Hematopoietic multipotent progenitor cell (in vitro differentiated cells): ENCODE results near the gene ECHS1. TPM values are rescaled to one million over a fixed set of nuclear protein-coding genes. Genes with fewer than 3 reads are reported as not detected.
"Not testable (repeated sequence)": the region's sequence is repeated elsewhere in the genome, so short reads cannot be mapped to it uniquely, and the experiment has no call there.

ENCODE experiments used
- DNase-seq, 3 donors: peaks; one replicate each; pipeline ENCODE4 v3.0.0-alpha.2; 2011 to 2015; ENCODE audit warnings: low read depth in 2 of 3, low spot score in 2 of 3
- total RNA-seq: library from RNA; depleted of rRNA; stranded (reverse); fragments of >200 nt; gene quantifications from one replicate; pipeline ENCODE4 v1.2.3, GENCODE V29; 2012

ECHS1 gene
- total RNA-seq, 1 donor = 30.7 TPM

DNA sequence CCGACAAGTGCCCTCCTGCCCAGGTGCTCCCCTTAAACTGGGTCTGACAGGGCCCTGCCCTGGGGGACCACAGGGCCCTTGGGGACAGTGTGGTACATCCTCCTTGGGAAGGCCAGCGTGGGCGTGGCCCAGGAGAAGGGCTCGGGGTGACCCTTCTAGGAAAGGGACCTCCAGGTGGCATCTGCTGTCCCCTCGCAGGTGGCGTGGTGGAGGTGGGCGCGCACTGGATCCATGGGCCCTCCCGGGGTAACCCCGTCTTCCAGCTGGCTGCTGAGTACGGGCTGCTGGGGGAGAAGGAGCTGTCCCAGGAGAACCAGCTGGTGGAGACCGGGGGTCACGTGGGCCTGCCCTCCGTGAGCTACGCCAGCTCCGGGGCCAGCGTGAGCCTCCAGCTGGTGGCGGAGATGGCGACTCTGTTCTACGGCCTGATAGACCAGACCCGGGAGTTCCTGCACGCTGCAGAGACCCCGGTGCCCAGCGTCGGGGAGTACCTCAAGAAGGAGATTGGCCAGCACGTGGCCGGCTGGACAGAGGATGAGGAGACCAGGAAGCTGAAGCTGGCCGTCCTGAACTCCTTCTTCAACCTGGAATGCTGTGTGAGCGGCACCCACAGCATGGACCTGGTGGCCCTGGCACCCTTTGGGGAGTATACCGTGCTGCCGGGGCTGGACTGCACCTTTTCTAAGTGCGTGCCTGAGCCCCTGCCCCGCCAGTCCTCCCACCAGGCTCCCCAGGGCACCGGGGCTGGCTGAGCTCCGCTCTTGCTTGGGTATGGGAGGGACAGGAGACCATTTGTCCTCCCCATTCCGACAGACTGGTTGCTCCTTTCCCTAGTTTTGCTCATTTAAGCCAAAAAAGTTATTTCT, 6.9 kb upstream of the ECHS1 start:
- no peak for DNase-seq

- DNase-seq = peak; percentile 42 to 57 (median 54)
These were observed 6.1 kb upstream of the ECHS1 start, which contains the start of gene PAOX for GRCh38 chr10:133379152-133379800. TSS of gene PAOX (plus strand) at chr10:133379262. CDS start at chr10:133379317, 55 bp downstream.

- DNase-seq = peak in 2 of 3 donors; percentile 48 to 52
These were observed 5.3 kb upstream of the ECHS1 start for GRCh38 chr10:133378251-133379096.

DNA sequence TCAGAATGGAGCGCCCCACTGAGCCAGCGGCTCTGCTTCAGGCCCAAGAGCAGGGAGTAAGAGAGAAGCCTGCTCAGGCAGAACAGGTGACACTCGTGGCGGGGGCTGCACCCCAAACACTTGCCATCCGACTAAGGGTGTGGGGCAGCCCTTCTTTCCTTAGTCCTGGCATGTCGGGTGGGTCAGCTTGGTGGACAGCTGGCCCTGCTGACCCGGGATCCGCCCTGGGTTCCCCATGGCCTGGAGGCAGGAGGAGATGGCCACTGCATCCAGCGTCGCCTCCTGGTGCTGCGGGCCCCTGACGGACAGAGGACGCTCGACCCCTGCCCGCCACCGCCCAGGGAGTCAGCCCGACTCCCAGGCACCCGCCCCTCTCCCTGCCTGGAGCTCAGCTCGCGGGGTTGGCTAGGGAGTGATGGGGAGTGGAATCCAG, 4.7 kb upstream of the ECHS1 start:
- DNase-seq = no peak

DNA sequence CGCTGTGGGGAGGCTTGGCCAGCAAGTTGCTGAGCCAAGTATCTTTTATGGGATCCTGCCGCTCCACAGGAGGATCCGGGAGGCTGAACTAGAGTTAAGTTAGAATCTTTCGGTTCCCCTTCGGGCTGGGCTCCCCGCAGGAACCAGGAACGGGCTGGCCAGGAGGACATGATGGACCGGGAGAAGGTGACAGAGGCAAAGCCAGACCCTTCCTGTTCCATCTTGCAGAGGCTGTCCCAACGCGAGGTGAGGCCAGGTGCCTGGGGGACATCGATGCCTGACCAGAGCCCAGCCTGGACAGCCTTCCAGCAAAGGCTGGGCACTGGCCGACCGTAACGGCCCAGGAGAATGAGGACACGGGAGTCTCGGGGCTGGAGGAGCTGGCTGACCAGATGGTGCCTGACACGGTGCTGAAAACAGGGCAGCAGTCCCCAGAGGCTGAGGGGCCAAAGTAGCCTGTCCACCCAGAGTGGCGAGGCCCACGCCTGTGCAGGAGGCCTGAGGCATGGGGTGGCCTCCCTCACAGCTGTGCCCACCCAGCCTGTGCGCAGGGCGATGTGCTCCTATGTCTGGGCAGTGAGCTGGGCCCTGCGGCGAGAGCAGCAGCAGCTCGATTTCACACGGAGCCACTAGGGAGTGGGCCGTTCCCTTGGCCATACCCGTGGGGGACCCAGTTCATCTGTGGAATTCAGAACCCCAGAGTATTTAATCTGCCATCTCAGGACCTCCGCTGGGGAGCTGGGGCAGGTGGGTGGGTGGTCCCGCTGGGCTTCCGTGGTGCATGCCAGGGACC, 4.1 kb upstream of the ECHS1 start:
- DNase-seq = no peak

DNA sequence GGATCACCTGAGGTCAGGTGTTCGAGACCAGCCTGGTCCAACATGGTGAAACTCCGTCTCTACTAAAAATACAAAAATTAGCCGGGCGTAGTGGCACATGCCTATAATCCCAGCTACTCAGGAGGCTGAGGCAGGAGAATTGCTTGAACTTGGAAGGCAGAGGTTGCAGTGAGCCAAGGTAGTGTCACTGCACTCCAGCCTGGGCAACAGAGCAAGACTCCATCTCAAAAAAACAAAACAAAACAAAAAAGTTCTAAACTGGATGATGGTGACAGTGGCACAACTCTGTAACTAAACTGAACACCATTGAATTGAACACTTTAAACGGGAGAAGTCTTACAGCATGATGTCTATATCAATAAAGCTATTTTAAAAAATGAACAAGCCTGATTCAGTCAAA, 3.0 kb upstream of the ECHS1 start:
- DNase-seq = not testable (repeated sequence)

DNA sequence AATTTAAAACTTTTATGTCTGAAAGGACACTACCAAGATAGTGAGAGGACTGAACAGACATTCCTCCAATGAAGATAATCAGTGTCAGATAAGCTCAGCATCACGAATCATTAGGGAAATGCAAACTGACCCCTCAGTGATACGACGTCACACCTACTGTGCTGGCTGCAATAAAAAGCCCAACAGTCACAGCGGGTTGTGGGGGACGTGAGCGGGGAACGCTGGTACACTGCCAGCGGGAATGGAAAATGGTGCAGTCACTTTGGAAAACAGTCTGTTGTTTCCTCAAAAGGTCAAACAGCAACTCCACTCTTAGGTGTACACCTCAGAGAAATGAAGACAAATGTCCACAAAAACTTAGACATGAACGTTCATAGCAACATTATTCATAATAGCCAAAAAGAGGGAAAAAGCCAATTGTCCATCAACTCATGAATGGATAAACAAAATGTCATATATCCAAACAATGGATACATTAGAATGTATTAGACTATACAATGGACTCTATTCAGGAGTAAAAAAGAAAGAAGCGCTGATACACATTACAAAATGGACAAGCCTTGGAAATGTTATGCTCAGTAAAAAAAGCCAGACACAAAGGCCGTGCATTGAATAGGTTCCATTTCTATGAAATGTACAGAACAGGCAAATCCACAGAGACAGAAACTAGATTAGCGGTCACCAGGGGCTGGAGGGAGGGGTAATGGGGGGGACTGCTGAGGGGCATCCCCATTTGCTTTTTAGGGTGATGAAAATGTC, 2.4 kb upstream of the ECHS1 start:
- DNase-seq = no peak

DNA sequence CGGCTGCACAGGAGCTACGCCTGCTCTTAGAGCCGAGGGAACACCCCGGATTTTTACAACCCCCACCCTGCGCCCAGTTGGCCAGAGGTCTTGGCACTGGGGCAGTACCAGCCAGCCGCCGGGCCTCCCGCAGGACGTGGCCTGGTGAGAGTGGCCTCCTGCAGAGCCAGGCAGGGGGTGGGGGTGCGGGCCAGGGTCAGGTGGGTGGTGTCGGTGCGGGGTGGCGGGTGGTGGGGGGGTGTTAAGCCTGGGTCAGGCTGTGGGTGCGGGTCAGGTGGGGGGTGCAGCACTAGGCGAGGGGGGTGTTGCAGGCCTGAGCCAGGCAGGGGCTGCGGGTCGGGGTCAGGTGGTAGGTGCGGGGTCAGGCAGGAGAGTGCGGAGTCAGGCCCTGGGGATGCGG, 647 bp downstream of the ECHS1 start:
- DNase-seq = no peak

DNA sequence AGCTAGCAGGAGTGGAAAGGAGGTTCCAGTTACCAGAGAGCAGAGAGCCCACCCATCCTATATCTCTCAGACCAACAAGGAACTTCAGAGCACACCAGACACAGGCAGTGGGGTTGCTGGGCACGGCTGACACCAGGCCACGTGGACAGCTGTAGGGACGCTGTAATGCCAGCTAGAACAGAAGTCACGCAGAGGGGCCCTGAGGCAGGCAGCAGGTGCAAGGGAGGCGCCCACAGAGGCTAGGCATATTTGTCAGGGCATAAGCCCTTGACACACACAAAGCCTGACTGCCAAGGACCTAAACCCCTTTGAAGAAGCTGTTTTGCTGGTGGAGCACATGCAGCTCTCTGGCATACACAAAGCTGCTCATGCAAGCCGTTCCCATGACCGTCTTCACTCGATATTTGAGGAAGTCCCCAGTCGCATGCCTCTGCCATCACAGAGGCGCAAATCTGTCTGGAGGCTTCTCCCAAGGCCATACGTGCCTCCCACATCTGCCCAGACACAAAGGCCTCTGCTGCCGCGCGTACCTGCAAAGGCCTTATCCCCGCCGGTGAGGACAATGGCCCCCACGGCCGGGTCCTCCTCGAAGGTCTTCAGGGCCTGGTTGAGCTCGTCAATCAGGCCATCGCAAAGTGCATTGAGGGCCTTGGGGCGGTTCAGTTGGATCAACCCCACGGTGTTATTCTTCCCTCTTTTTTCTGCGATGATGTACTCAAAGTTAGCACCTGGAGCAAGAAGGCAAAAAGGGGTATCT, 2.9 kb downstream of the ECHS1 start:
- no peak for DNase-seq

DNA sequence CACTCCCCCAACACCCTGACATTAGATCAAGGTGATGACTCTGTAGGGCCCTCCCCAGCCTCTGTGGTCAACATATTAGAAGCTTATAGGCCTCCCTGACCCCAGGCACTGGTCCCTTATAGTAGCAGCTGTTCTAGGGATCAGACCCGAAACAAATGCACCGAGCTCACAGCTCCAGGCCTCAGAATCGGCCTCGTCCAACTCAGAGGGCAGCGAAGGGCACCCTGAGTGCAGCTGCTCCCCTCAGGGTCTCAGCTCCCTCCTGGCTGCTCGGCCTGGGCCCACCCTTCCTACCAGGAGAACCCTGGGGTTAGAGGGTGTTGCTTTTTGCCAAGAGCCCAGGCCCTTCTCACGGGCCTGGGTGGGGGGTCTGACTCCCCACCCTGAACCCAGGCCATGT, 5.0 kb downstream of the ECHS1 start:
- DNase-seq = no peak

DNA sequence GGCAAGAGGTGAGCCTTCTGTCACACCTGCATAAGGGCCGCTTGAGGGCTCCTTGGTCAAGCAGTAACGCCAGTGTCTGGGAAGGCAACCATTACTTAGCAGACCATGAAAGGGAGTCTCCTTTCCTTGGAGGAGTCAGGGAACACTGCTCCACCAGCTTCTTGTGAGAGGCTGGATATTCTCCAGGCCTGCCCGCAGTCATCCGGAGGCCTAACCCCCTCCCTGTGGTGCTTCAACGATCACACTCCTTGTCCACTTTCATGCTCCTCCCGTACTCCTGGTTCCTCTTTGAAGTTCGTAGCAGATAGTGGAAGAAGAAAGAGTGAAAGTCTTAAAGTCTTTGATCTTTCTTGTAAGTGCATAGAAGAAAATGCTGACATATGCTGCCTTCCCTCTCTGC, 5.7 kb downstream of the ECHS1 start:
- not testable (repeated sequence) for DNase-seq

GRCh38 chr10:133366751-133367150, 6.4 kb downstream of the ECHS1 start:
- no peak for DNase-seq

GRCh38 chr10:133366130-133366478, 7.0 kb downstream of the ECHS1 start:
- no peak for DNase-seq

DNA sequence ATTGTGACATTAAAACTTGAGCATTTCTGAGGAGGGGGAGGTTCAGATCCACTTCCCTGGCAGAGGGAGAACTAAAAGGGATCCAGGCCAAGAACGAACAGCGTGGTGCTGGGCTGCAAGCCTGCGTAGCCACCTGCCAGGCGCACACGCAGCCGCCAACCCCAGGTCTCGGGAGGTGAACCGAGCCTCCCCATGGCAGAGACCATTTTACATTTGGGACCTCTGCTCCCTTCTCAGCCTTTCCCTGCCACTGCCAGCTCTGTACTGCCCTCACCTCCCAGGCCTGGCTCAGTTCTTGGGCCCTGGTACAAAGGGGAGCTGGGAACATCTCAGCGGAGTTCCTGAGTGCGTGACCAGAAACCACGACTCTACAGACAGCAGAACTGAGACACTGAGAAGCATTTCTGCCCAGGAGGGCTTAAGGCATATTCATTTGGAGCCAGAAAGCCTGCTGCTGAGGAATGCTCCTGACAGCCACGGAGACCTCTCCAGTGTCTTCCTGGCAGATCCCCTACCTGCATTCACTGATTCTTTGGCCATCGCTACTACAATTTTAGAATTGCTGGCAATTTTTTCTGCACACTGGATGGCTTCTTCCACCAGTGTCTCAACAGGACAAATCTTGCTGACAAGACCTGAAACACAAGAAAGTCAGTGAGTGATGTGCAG, 7.6 kb downstream of the ECHS1 start:
- DNase-seq = no peak

- no peak for DNase-seq
These were observed 8.3 kb downstream of the ECHS1 start for GRCh38 chr10:133364645-133365431.

GRCh38 chr10:133362846-133363245, 10.3 kb downstream of the ECHS1 start:
- DNase-seq = no peak

- no peak for DNase-seq
These were observed 11.2 kb downstream of the ECHS1 start for GRCh38 chr10:133361773-133362441.
